Sigmoid colon (tissue), 7 donors: ENCODE results near the gene ESYT1. TPM values are rescaled to one million over a fixed set of nuclear protein-coding genes. Genes with fewer than 3 reads are reported as not detected.
A peak's percentile ranks its signal among the peaks of the same experiment; 100 is the strongest.

Source experiments
- DNase-seq: peaks from one replicate; pipeline ENCODE4 v3.0.0-alpha.2; 2019
- H3K27ac ChIP-seq, 4 donors: fragments of 200-600 bp; sonication (generic); one replicate each; pipeline ENCODE4 v1.5.1; 2016 to 2019; ENCODE audit warnings: mild to moderate bottlenecking in 1 of 4
- H3K27me3 ChIP-seq, 3 donors: fragments of 200-600 bp; sonication (generic); one replicate each; pipeline ENCODE4 v1.5.1; 2019; ENCODE audit warnings: mild to moderate bottlenecking in 1 of 3
- H3K36me3 ChIP-seq, 4 donors: fragments of 200-600 bp; sonication (generic); one replicate each; pipeline ENCODE4 v1.5.1; 2016 to 2019
- H3K4me1 ChIP-seq, 4 donors: fragments of 200-600 bp; sonication (generic); one replicate each; pipeline ENCODE4 v1.5.1; 2017 to 2019
- H3K4me3 ChIP-seq, 4 donors: fragments of 200-600 bp; sonication (generic); one replicate each; pipeline ENCODE4 v1.5.1; 2017 to 2019; ENCODE audit warnings: mild to moderate bottlenecking in 2 of 4, moderate library complexity in 1 of 4
- H3K9me3 ChIP-seq, 4 donors: fragments of 200-600 bp in 3 of 4; sonication (generic) in 3 of 4; one replicate each; pipeline versions ENCODE4 v1.5.1 to v1.6.1; 2013 to 2019
- EP300 ChIP-seq, 4 donors: sonication (generic); formaldehyde crosslinking; IDR thresholded peaks; one replicate each; pipeline ENCODE4 v1.6.1; 2017; ENCODE audit warnings: antibody characterized with exemption in 4 of 4
- POLR2A ChIP-seq, 2 donors: fragments of 450-650 bp; IDR thresholded peaks; one replicate each; pipeline ENCODE4 v1.6.1; 2016; ENCODE audit warnings: antibody characterized with exemption in 2 of 2, mild to moderate bottlenecking in 2 of 2, moderate library complexity in 2 of 2
- POLR2AphosphoS5 ChIP-seq, 4 donors: sonication (generic); formaldehyde crosslinking; IDR thresholded peaks; one replicate each; pipeline ENCODE4 v1.6.1; 2017; ENCODE audit warnings: antibody characterized with exemption in 4 of 4
- WGBS, 2 donors: extraction: QIAGEN DNeasy Blood & Tissue Kit; methylation state at CpG; one replicate each; pipeline ENCODE4 v1.1.7; 2013; 5-methylcytosine and 5-hydroxymethylcytosine counted together
- intact Hi-C: fragments of 100-400 bp; cut with DNase I; formaldehyde crosslinking; loops from one replicate; pipeline ENCODE4 v1.15.1; 2023
- polyA plus RNA-seq, 3 donors: library from polyadenylated mRNA; stranded (reverse); fragments of 200-250 nt; gene quantifications; one replicate each; pipeline ENCODE4 v1.2.3, GENCODE V29; 2013
- total RNA-seq, 4 donors: library from RNA; depleted of rRNA; stranded (reverse); fragments of >200 nt; gene quantifications; one replicate each; pipeline ENCODE4 v1.1.0, GENCODE V29; 2016
- TF ChIP-seq, protein P1 (sequence below), 4 experiments: fragments of 450-650 bp in 3 of 4; fragments of 200-600 bp in 1 of 4; IDR thresholded peaks; one replicate each; pipeline ENCODE4 v1.5.1; 2016 to 2019; ENCODE audit warnings: antibody characterized with exemption in 4 of 4, mild to moderate bottlenecking in 3 of 4, moderate library complexity in 2 of 4
- donor health status: healthy with polysubstance abuse.
- donor health status: Bipolar disorder and iron deficiency.
- donor health status: healthy.

ESYT1 gene
- total and polyA plus RNA-seq, 7 donors, result 9.0 to 102 (median 73.9) TPM

DNA sequence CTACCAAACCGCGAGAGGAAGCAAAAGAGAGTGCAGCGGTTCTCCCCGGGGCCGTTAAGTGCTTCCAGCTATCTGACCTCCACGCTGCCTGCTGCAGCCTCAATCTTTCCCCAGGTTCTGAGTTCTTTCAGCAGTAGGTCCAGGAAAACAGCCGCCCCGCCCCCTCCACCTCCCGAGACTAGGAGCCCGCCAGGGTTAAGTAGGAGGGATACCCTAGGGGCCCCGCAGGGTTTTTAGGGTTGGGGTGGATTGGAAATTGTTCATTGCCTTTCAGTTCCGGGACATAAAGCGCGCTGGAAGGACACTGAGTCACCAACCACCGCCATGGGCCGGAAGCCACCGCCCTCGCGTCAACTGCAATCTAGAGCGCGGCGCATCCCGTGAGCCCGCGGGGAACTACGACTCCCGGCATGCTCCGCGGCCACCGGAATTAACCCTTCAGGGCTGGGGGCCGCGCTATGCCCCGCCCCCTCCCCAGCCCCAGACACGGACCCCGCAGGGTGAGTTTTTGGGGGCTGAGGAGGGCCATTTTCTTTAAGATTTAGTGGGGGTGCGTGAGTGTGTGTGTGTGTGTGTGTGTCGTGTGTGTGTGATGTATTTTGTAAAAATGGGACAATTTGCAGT is 24.2 kb downstream of the ESYT1 start, which contains the start of gene MYL6B:
MYL6B (plus strand) TSS at position 456 of the 624 bp plus-strand sequence. CDS start 1,332 bp downstream, outside the sequence.
- Histone ChIP-seq H3K4me3 (peak within 1 kb of the TSS; percentile 59 to 79 (median 68)), H3K36me3 (no peaks in the 10 kb centered on the region), H3K27ac (peak within 1 kb of the TSS; percentile 92 to 97 (median 94)), H3K27me3 (no peaks in the 10 kb centered on the region), H3K9me3 (no peaks in the 10 kb centered on the region), H3K4me1 (peaks cover 0 to 36% (median 25%) of the 10 kb centered on the region in 4 donors)
- TF ChIP-seq EP300 (IDR thresholded peaks at IDR 0.05) (peak in 1 of 4 donors; percentile 76), POLR2A (IDR thresholded peaks at IDR 0.05) (peak in 1 of 2 donors; percentile 29), POLR2AphosphoS5 (IDR thresholded peaks at IDR 0.05) (peak; percentile 60 to 94 (median 82))
- TF ChIP-seq, protein P1, sequence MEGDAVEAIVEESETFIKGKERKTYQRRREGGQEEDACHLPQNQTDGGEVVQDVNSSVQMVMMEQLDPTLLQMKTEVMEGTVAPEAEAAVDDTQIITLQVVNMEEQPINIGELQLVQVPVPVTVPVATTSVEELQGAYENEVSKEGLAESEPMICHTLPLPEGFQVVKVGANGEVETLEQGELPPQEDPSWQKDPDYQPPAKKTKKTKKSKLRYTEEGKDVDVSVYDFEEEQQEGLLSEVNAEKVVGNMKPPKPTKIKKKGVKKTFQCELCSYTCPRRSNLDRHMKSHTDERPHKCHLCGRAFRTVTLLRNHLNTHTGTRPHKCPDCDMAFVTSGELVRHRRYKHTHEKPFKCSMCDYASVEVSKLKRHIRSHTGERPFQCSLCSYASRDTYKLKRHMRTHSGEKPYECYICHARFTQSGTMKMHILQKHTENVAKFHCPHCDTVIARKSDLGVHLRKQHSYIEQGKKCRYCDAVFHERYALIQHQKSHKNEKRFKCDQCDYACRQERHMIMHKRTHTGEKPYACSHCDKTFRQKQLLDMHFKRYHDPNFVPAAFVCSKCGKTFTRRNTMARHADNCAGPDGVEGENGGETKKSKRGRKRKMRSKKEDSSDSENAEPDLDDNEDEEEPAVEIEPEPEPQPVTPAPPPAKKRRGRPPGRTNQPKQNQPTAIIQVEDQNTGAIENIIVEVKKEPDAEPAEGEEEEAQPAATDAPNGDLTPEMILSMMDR (IDR thresholded peaks at IDR 0.05), result no peak
- WGBS, 2 donors, result 0 to 1% methylated on average over 37 of the region's 37 CpGs
- peak; percentile 97 for DNase-seq
- intact Hi-C loops, result no loop called here

DNA sequence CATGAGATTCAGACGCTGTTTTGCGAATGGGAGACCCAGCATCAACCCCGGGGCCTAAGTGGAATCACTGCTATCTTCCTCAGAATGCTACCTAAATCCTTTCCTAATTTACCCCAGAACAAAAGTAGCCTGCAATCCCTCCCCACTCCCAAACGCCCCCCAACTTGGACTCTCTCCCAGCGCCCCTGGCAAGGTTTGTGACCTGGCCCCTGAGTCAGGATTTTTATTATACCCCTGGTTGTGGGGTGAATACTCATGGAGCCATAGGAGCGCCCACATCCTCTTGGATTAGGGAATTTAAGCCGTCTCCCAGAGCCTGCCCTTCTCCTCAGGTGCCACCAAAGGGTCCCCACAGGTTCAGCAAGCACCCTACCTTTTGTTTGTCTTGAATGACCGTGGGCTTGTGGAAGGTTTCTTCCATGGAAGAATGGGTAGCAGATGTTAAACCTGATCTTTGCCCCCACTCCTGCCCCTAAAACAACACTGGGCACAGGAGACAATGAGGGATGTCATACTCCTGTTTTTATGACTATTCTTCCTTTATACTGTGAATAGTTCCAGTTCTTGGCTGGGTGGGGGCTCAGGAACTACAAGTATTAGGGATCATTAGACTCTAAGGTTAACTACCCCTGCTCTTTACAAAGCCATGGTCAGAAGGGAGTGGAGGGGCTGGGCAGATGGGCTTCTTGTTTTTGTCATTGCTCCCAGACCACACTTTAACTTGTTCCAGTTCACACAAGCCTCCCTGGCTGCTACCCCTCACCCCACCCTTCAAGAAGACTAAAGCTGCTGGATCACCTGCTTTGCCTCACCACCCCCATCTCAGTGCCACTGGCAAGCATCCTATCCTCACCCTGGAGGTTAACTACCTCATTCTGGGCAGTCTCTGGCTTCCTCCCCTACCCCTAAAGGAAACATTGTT is 24.9 kb downstream of the ESYT1 start:
- WGBS, 2 donors, result 3 to 13% methylated on average over 8 of the region's 8 CpGs
- Histone ChIP-seq H3K36me3 (no peaks in the 10 kb centered on the region), H3K4me1 (peaks cover 0 to 40% (median 27%) of the 10 kb centered on the region in 4 donors), H3K27me3 (no peaks in the 10 kb centered on the region), H3K9me3 (no peaks in the 10 kb centered on the region), H3K27ac (peak overlapping the region; percentile 92 to 97 (median 94)), H3K4me3 (peak overlapping the region; percentile 59 to 79 (median 68))
- DNase-seq, result no peak
- TF ChIP-seq, protein P1 (IDR thresholded peaks at IDR 0.05), result no peak
- TF ChIP-seq EP300 (IDR thresholded peaks at IDR 0.05), result no peak
- TF ChIP-seq POLR2A (IDR thresholded peaks at IDR 0.05), result no peak
- no peak for TF ChIP-seq POLR2AphosphoS5 (IDR thresholded peaks at IDR 0.05)
- intact Hi-C loops, result no loop called here

DNA sequence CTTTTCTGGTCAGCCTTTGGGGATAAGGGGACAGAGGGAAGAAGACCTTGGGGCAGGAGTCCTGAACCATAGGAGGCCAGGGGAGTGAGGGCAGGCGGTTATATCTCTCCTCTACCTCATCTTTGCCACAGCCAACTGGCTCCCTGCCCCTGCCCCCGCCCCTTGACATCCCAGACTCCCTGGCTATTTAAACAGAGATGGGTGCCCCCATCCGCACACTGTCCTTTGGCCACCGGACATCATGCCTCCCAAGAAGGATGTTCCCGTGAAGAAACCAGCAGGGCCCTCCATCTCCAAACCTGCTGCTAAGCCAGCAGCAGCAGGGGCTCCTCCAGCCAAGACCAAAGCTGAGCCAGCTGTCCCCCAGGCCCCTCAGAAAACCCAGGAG is 25.6 kb downstream of the ESYT1 start:
- TF ChIP-seq, protein P1 (IDR thresholded peaks at IDR 0.05), result no peak
- TF ChIP-seq POLR2AphosphoS5 (IDR thresholded peaks at IDR 0.05), result no peak
- intact Hi-C loops, result no loop called here
- DNase-seq, result no peak
- Histone ChIP-seq H3K9me3 (no peaks in the 10 kb centered on the region), H3K27me3 (no peaks in the 10 kb centered on the region), H3K36me3 (no peaks in the 10 kb centered on the region), H3K4me3 (no peak overlapping the region), H3K4me1 (peaks cover 0 to 40% (median 27%) of the 10 kb centered on the region in 4 donors), H3K27ac (no peak overlapping the region)
- WGBS, 2 donors, result 80 to 89% methylated on average over 5 of the region's 5 CpGs

DNA sequence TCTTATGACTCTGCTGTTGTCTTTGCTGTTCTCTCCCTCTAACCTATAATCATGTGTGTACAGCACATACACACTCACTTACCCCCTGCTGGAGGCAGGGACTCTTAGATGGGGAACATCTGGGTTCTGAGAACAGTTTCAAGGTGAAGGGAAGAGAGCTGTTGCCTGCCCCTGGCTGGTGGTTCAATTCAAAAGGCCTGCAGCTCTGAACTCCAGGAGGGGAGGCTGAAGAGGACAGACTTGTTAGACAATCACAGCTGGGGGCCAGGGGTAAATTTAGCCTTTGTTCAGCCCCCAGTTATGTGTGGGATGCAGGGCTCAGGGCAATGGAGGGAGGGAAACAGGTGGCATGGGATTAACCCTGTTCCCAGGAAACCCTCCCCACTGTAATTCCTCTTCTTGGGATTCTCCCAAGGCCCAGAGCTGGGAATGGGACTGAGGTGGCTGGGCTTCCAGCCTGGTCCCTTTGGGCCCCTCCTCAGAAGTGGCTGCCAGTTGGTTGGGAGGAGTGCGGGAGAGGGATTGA is 26.2 kb downstream of the ESYT1 start:
- DNase-seq, result no peak
- intact Hi-C loops, result no loop called here
- no peak overlapping the region for H3K4me3 ChIP-seq
- WGBS, 2 donors, result 95 to 96% methylated on average over 1 of the region's 1 CpG
- TF ChIP-seq POLR2A (IDR thresholded peaks at IDR 0.05) (no peak), EP300 (IDR thresholded peaks at IDR 0.05) (no peak), POLR2AphosphoS5 (IDR thresholded peaks at IDR 0.05) (no peak)
- TF ChIP-seq, protein P1 (IDR thresholded peaks at IDR 0.05), result no peak
- H3K27ac ChIP-seq, result no peak overlapping the region
- H3K9me3 ChIP-seq, result no peaks in the 10 kb centered on the region
- peaks cover 0 to under 1% (median under 1%) of the 10 kb centered on the region in 4 donors for H3K36me3 ChIP-seq
- no peaks in the 10 kb centered on the region for H3K27me3 ChIP-seq
- H3K4me1 ChIP-seq, result peaks cover 0 to 40% (median 27%) of the 10 kb centered on the region in 4 donors
